Peyer's patch (tissue), 4 donors: ENCODE measurements around the gene MAD2L1. TPM values are rescaled to one million over a fixed set of nuclear protein-coding genes. Genes with fewer than 3 reads are reported as not detected.

Experiments used
- DNase-seq, 3 donors: peaks; one replicate each; pipeline ENCODE4 v3.0.0-alpha.2; 2017 to 2019
- H3K27ac ChIP-seq, 4 donors: fragments of 200-600 bp; sonication (generic); one replicate each; pipeline ENCODE4 v1.5.1; 2016 to 2019
- H3K27me3 ChIP-seq, 2 donors: fragments of 200-600 bp; sonication (generic); one replicate each; pipeline ENCODE4 v1.5.1; 2019
- H3K36me3 ChIP-seq, 3 donors: fragments of 200-600 bp; sonication (generic); one replicate each; pipeline ENCODE4 v1.5.1; 2016 to 2019
- H3K4me1 ChIP-seq, 4 donors: fragments of 200-600 bp; sonication (generic); one replicate each; pipeline ENCODE4 v1.5.1; 2016 to 2019
- H3K4me3 ChIP-seq, 4 donors: fragments of 200-600 bp; sonication (generic); 1 replicate in 3 of 4; 2 replicates in 1 of 4; pipeline ENCODE4 v1.5.1; 2016 to 2019; ENCODE audit warnings: mild to moderate bottlenecking in 1 of 4
- H3K9me3 ChIP-seq, 4 donors: fragments of 200-600 bp; sonication (generic); one replicate each; pipeline ENCODE4 v1.5.1; 2016 to 2019; ENCODE audit warnings: mild to moderate bottlenecking in 1 of 4
- CTCF ChIP-seq, 6 experiments: fragments of 450-650 bp in 4 of 6; fragments of 200-600 bp in 2 of 6; sonication (generic) in 1 of 6; IDR thresholded peaks; one replicate each; pipeline ENCODE4 v1.5.1; 2017 to 2019; ENCODE audit warnings: antibody characterized with exemption in 6 of 6, mild to moderate bottlenecking in 3 of 6, moderate library complexity in 1 of 6
- POLR2A ChIP-seq, 2 donors: fragments of 450-650 bp; IDR thresholded peaks; one replicate each; pipeline ENCODE4 v1.5.1; 2017; ENCODE audit warnings: antibody characterized with exemption in 2 of 2, mild to moderate bottlenecking in 2 of 2, moderate library complexity in 2 of 2
- total RNA-seq, 4 donors: library from RNA; depleted of rRNA; stranded (reverse); fragments of >200 nt; gene quantifications; one replicate each; pipeline ENCODE4 v1.1.0, GENCODE V29; 2016

The MAD2L1 gene
- total RNA-seq, 4 donors from 2014 or later, result 0.83 to 6.7 (median 1.1) TPM

- no peak overlapping the region for H3K4me3 ChIP-seq
- no peak for DNase-seq
- H3K27me3 ChIP-seq, result no peaks in the 10 kb centered on the region
- no peak overlapping the region for H3K27ac ChIP-seq
- no peaks in the 10 kb centered on the region for H3K36me3 ChIP-seq
- peaks cover 0 to 6% (median 0%) of the 10 kb centered on the region in 4 donors for H3K4me1 ChIP-seq
- no peak for TF ChIP-seq CTCF (IDR thresholded peaks at IDR 0.05)
- no peak for TF ChIP-seq POLR2A (IDR thresholded peaks at IDR 0.05)
- H3K9me3 ChIP-seq, result no peaks in the 10 kb centered on the region
These were observed 9.2 kb downstream of the MAD2L1 start for GRCh38 chr4:120057416-120057815.

GRCh38 chr4:120056246-120056645, 10.4 kb downstream of the MAD2L1 start:
- Histone ChIP-seq H3K9me3 (no peaks in the 10 kb centered on the region), H3K4me3 (no peak overlapping the region), H3K4me1 (peaks cover 0 to 6% (median 0%) of the 10 kb centered on the region in 4 donors), H3K36me3 (no peaks in the 10 kb centered on the region), H3K27ac (no peak overlapping the region), H3K27me3 (no peaks in the 10 kb centered on the region)
- TF ChIP-seq CTCF (IDR thresholded peaks at IDR 0.05) (peak in 4 of 6 experiments; percentile 17 to 37 (median 32)), POLR2A (IDR thresholded peaks at IDR 0.05) (no peak)
- no peak for DNase-seq

- TF ChIP-seq POLR2A (IDR thresholded peaks at IDR 0.05) (no peak), CTCF (IDR thresholded peaks at IDR 0.05) (no peak)
- peaks cover 0 to 6% (median 0%) of the 10 kb centered on the region in 4 donors for H3K4me1 ChIP-seq
- no peak for DNase-seq
- H3K36me3 ChIP-seq, result no peaks in the 10 kb centered on the region
- no peaks in the 10 kb centered on the region for H3K27me3 ChIP-seq
- no peak overlapping the region for H3K27ac ChIP-seq
- no peaks in the 10 kb centered on the region for H3K9me3 ChIP-seq
- no peak overlapping the region for H3K4me3 ChIP-seq
These were observed 10.9 kb downstream of the MAD2L1 start for GRCh38 chr4:120055795-120056194.

GRCh38 chr4:120055162-120055561, 11.5 kb downstream of the MAD2L1 start:
- no peak overlapping the region for H3K27ac ChIP-seq
- no peak for DNase-seq
- H3K36me3 ChIP-seq, result no peaks in the 10 kb centered on the region

GRCh38 chr4:120053911-120054310, 12.7 kb downstream of the MAD2L1 start:
- no peak for TF ChIP-seq POLR2A (IDR thresholded peaks at IDR 0.05)
- H3K27ac ChIP-seq, result no peak overlapping the region
- no peak overlapping the region for H3K4me3 ChIP-seq
- no peaks in the 10 kb centered on the region for H3K27me3 ChIP-seq
- peaks cover 0 to 6% (median 0%) of the 10 kb centered on the region in 4 donors for H3K4me1 ChIP-seq
- H3K9me3 ChIP-seq, result no peaks in the 10 kb centered on the region
- no peak for DNase-seq
- no peaks in the 10 kb centered on the region for H3K36me3 ChIP-seq

More at GRCh38 chr4:120055162-120055561, 11.5 kb downstream of the MAD2L1 start:
- H3K27me3 ChIP-seq, result no peaks in the 10 kb centered on the region
- no peaks in the 10 kb centered on the region for H3K9me3 ChIP-seq
- H3K4me1 ChIP-seq, result peaks cover 0 to 6% (median 0%) of the 10 kb centered on the region in 4 donors
- no peak overlapping the region for H3K4me3 ChIP-seq
- TF ChIP-seq POLR2A (IDR thresholded peaks at IDR 0.05) (no peak), CTCF (IDR thresholded peaks at IDR 0.05) (no peak)

GRCh38 chr4:120052856-120053255, 13.8 kb downstream of the MAD2L1 start:
- Histone ChIP-seq H3K36me3 (no peaks in the 10 kb centered on the region), H3K4me1 (peaks cover 0 to 6% (median 0%) of the 10 kb centered on the region in 4 donors), H3K4me3 (no peak overlapping the region), H3K27ac (no peak overlapping the region), H3K27me3 (no peaks in the 10 kb centered on the region), H3K9me3 (no peaks in the 10 kb centered on the region)
- TF ChIP-seq POLR2A (IDR thresholded peaks at IDR 0.05), result no peak
- TF ChIP-seq CTCF (IDR thresholded peaks at IDR 0.05), result no peak
- peak in 1 of 3 donors; percentile 49 for DNase-seq
